Neutrophil (primary cell): ENCODE results near the gene LCE2D.

Source experiments
- H3K27ac ChIP-seq: fragments of 200-600 bp; sonication (generic); 2 replicates; pipeline ENCODE4 v1.5.1; 2016; ENCODE audit warnings: mild to moderate bottlenecking, moderate library complexity
- H3K27me3 ChIP-seq: fragments of 200-600 bp; sonication (generic); 2 replicates; pipeline ENCODE4 v1.6.0; 2016; ENCODE audit warnings: mild to moderate bottlenecking
- H3K36me3 ChIP-seq: fragments of 200-600 bp; sonication (generic); 2 replicates; pipeline ENCODE4 v1.5.1; 2017
- H3K4me1 ChIP-seq, 2 experiments: fragments of 200-600 bp in 1 of 2; sonication (generic) in 1 of 2; 1 replicate in 1 of 2; 2 replicates in 1 of 2; pipeline versions ENCODE4 v1.5.1 to v1.6.1; 2013 to 2016; ENCODE audit warnings: low read depth in 1 of 2, low read length in 1 of 2, mild to moderate bottlenecking in 1 of 2, moderate library complexity in 1 of 2; ENCODE audit not compliant: control insufficient read depth in 1 of 2, insufficient read depth in 1 of 2
- H3K4me3 ChIP-seq, 2 experiments: fragments of 200-600 bp in 1 of 2; sonication (generic) in 1 of 2; 1 replicate in 1 of 2; 2 replicates in 1 of 2; pipeline ENCODE4 v1.5.1; 2013 to 2016; ENCODE audit warnings: low read depth in 1 of 2, low read length in 1 of 2, mild to moderate bottlenecking in 1 of 2, moderate library complexity in 1 of 2
- H3K9me3 ChIP-seq: fragments of 200-600 bp; sonication (generic); 2 replicates; pipeline ENCODE4 v1.5.1; 2016
- CTCF ChIP-seq: fragments of 200-600 bp; sonication (generic); IDR thresholded peaks from 2 replicates; pipeline ENCODE4 v1.5.1; 2016; ENCODE audit warnings: antibody characterized with exemption

The LCE2D gene

GRCh38 chr1:152663098-152663497 lies at the start of gene LCE2D:
Gene LCE2D (plus strand): TSS chr1:152663380. CDS start chr1:152664106, 726 bp downstream.
- TF ChIP-seq CTCF = no peak
- no peaks in the 10 kb centered on the region for H3K4me1 ChIP-seq

GRCh38 chr1:152613511-152613910 lies 49.7 kb upstream of the LCE2D start, which contains the start of gene LCE3B:
Gene LCE3B (plus strand): TSS chr1:152613811. CDS start chr1:152613811, 0 bp downstream.
- H3K27ac ChIP-seq = no peak within 1 kb of the TSS
- no peaks in the 10 kb centered on the region for H3K27me3 ChIP-seq
- TF ChIP-seq CTCF = no peak
- H3K4me1 ChIP-seq = no peaks in the 10 kb centered on the region
- no peaks in the 10 kb centered on the region for H3K36me3 ChIP-seq
- H3K9me3 ChIP-seq = no peaks in the 10 kb centered on the region
- no peak within 1 kb of the TSS for H3K4me3 ChIP-seq

More at GRCh38 chr1:152663098-152663497, at the start of gene LCE2D:
- Histone ChIP-seq H3K36me3 (no peaks in the 10 kb centered on the region), H3K27ac (no peak within 1 kb of the TSS), H3K4me3 (no peak within 1 kb of the TSS), H3K9me3 (no peaks in the 10 kb centered on the region), H3K27me3 (no peaks in the 10 kb centered on the region)

DNA sequence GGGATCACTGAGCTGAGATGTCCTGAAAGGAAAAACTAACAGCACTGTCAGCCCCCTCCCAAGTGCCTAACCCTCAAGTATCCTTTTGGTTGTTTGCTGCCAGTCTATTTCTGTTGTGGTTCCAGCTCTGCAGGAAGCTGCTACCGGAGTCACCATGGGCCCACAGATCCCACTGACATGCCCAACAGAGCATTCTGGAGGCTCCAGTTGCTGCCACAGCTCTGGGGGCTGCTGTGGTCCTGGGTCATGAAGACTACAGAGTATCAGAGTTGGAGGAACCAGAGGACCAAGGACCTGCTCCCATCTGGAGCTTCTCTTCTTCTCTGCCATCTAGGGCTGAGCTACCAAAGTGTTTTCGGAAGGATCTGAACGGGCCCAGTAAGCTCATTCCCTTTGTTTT lies 41.2 kb upstream of the LCE2D start:
- Histone ChIP-seq H3K27me3 (peaks cover 25% of the 10 kb centered on the region), H3K27ac (no peak overlapping the region), H3K4me1 (no peaks in the 10 kb centered on the region), H3K36me3 (no peaks in the 10 kb centered on the region), H3K9me3 (peaks cover 3% of the 10 kb centered on the region), H3K4me3 (no peak overlapping the region)
- TF ChIP-seq CTCF = no peak

GRCh38 chr1:152622803-152623202 lies 40.4 kb upstream of the LCE2D start, which contains the start of gene LCE3A:
Gene LCE3A (minus strand): TSS chr1:152623103. CDS start chr1:152623103, 0 bp downstream.
- Histone ChIP-seq H3K4me1 (no peaks in the 10 kb centered on the region), H3K4me3 (no peak within 1 kb of the TSS), H3K27me3 (peaks cover 25% of the 10 kb centered on the region)

GRCh38 chr1:152623203-152623844 lies 39.9 kb upstream of the LCE2D start:
- H3K4me3 ChIP-seq = no peak overlapping the region
- peaks cover 25% of the 10 kb centered on the region for H3K27me3 ChIP-seq
- H3K27ac ChIP-seq = no peak overlapping the region
- TF ChIP-seq CTCF = no peak
- no peaks in the 10 kb centered on the region for H3K4me1 ChIP-seq
- H3K36me3 ChIP-seq = no peaks in the 10 kb centered on the region
- H3K9me3 ChIP-seq = peaks cover 3% of the 10 kb centered on the region

More at GRCh38 chr1:152622803-152623202, 40.4 kb upstream of the LCE2D start, which contains the start of gene LCE3A:
- Histone ChIP-seq H3K27ac (no peak within 1 kb of the TSS), H3K9me3 (peaks cover 3% of the 10 kb centered on the region), H3K36me3 (no peaks in the 10 kb centered on the region)
- TF ChIP-seq CTCF = no peak
